CMK (cell line): ENCODE data around the gene MT1M.
"Not testable (repeated sequence)": the region's sequence is repeated elsewhere in the genome, so short reads cannot be mapped to it uniquely, and the experiment has no call there.

Experiments
- DNase-seq: peaks from one replicate; pipeline ENCODE4 v3.0.0-alpha.2; 2010; ENCODE audit warnings: low read depth

The MT1M gene

GRCh38 chr16:56649820-56650219 is 17.4 kb downstream of the MT1M start:
- DNase-seq: no peak

GRCh38 chr16:56651586-56651985 is 19.1 kb downstream of the MT1M start, which contains the start of gene MT1B:
MT1B (plus strand) TSS chr16:56651886; CDS start chr16:56651954, 68 bp downstream.
- no peak for DNase-seq

GRCh38 chr16:56652600-56652999 is 20.1 kb downstream of the MT1M start:
- no peak for DNase-seq

- no peak for DNase-seq
These were observed 20.8 kb downstream of the MT1M start for GRCh38 chr16:56653218-56653617.

- no peak for DNase-seq
These were observed 25.3 kb downstream of the MT1M start, which contains the start of gene MT1F for GRCh38 chr16:56657555-56658326. MT1F (plus strand) TSS chr16:56657959; CDS start chr16:56658059, 100 bp downstream.

GRCh38 chr16:56658327-56658875 is 25.9 kb downstream of the MT1M start:
- DNase-seq: no peak

GRCh38 chr16:56662357-56663354 is 30.2 kb downstream of the MT1M start:
- DNase-seq: no peak

- DNase-seq: no peak
These were observed 32.0 kb downstream of the MT1M start for GRCh38 chr16:56664506-56664905.

GRCh38 chr16:56665286-56666261 is 33.1 kb downstream of the MT1M start:
- DNase-seq: not testable (repeated sequence)

- DNase-seq: no peak
These were observed 35.4 kb downstream of the MT1M start, which contains the start of gene MT1G for GRCh38 chr16:56667581-56668571. MT1G (minus strand) TSS chr16:56668065; CDS start chr16:56667993, 72 bp downstream.

GRCh38 chr16:56669005-56669839 is 36.8 kb downstream of the MT1M start, which contains the start of gene MT1H:
MT1H (plus strand) TSS chr16:56669814; CDS start chr16:56669885, 71 bp downstream.
- DNase-seq: no peak

- DNase-seq: no peak
These were observed 37.6 kb downstream of the MT1M start for GRCh38 chr16:56669840-56670619.

- no peak for DNase-seq
These were observed 38.1 kb downstream of the MT1M start for GRCh38 chr16:56670620-56670934.

GRCh38 chr16:56671691-56672090 is 39.2 kb downstream of the MT1M start:
- not testable (repeated sequence) for DNase-seq

GRCh38 chr16:56672171-56672570 is 39.7 kb downstream of the MT1M start:
- DNase-seq: not testable (repeated sequence)

- DNase-seq: no peak
These were observed 40.5 kb downstream of the MT1M start for GRCh38 chr16:56672761-56673536.

- DNase-seq: no peak
These were observed 41.5 kb downstream of the MT1M start for GRCh38 chr16:56673921-56674320.
